K562 (cell line): Measurements from ENCODE around the gene SH3GLB2. TPM values are rescaled to one million over a fixed set of nuclear protein-coding genes. Genes with fewer than 3 reads are reported as not detected.
A peak's percentile ranks its signal among the peaks of the same experiment; 100 is the strongest.

Source experiments
- ADNP ChIP-seq: fragments of 200-800 bp; sonication (Bioruptor generic); IDR thresholded peaks from 2 replicates; pipeline ENCODE4 v1.6.1; 2016; ENCODE audit warnings: missing genetic modification characterization, missing compliant biosample characterization
- CC2D1A ChIP-seq: fragments of 450-650 bp; IDR thresholded peaks from 2 replicates; pipeline ENCODE4 v1.6.1; 2017; ENCODE audit warnings: mild to moderate bottlenecking
- CSDE1 ChIP-seq, 2 experiments: fragments of 450-650 bp; IDR thresholded peaks; 2 replicates each; pipeline ENCODE4 v1.6.1; 2016; ENCODE audit warnings: mild to moderate bottlenecking in 1 of 2
- CTBP1 ChIP-seq: fragments of 450-650 bp; IDR thresholded peaks from 2 replicates; pipeline ENCODE4 v1.6.1; 2016; ENCODE audit warnings: borderline replicate concordance
- CXXC5 ChIP-seq: fragments of 250-450 bp; sonication (Bioruptor Pico); IDR thresholded peaks from 2 replicates; pipeline ENCODE4 v1.8.0; 2022; ENCODE audit warnings: inconsistent platforms, mild to moderate bottlenecking, moderate library complexity
- DMBX1 ChIP-seq: fragments of 250-450 bp; sonication (Bioruptor Pico); IDR thresholded peaks from 2 replicates; pipeline ENCODE4 v1.8.0; 2022; ENCODE audit warnings: inconsistent platforms, mild to moderate bottlenecking, moderate library complexity, borderline replicate concordance
- HDAC1 ChIP-seq, 2 experiments: fragments of 450-650 bp; IDR thresholded peaks; 2 replicates each; pipeline ENCODE4 v1.6.1; 2016 to 2017; ENCODE audit warnings: inconsistent platforms in 1 of 2, mild to moderate bottlenecking in 1 of 2, moderate library complexity in 1 of 2
- HNRNPK ChIP-seq: fragments of 200-400 bp; formaldehyde crosslinking; IDR thresholded peaks from one replicate; pipeline ENCODE4 v1.6.1; 2018; ENCODE audit warnings: mild to moderate bottlenecking, low read depth, low read length; ENCODE audit not compliant: poor library complexity, severe bottlenecking
- KAT7 ChIP-seq: sonication (generic); formaldehyde crosslinking; IDR thresholded peaks from 2 replicates; pipeline ENCODE4 v1.8.0; 2022; ENCODE audit warnings: missing genetic modification reagents, mild to moderate bottlenecking, borderline replicate concordance
- KDM1A ChIP-seq, 2 experiments: fragments of 450-650 bp; IDR thresholded peaks; 2 replicates each; pipeline ENCODE4 v1.6.1; 2016; ENCODE audit warnings: mild to moderate bottlenecking in 2 of 2
- L3MBTL2 ChIP-seq: fragments of 450-650 bp; IDR thresholded peaks from 2 replicates; pipeline ENCODE4 v1.6.1; 2016; ENCODE audit warnings: mild to moderate bottlenecking, moderate library complexity
- MBD2 ChIP-seq: sonication (generic); IDR thresholded peaks from 2 replicates; pipeline ENCODE4 v1.6.1; 2016; ENCODE audit warnings: low read depth, borderline replicate concordance
- MEF2D ChIP-seq: conservative IDR thresholded peaks from 2 replicates; pipeline ENCODE4 v1.6.1; 2016; ENCODE audit warnings: low read depth, missing genetic modification characterization, missing compliant biosample characterization
- MTA3 ChIP-seq: fragments of 450-650 bp; formaldehyde crosslinking; IDR thresholded peaks from 2 replicates; pipeline ENCODE4 v1.6.1; 2017; ENCODE audit warnings: mild to moderate bottlenecking, borderline replicate concordance
- MYNN ChIP-seq, 2 experiments: sonication (generic); formaldehyde crosslinking in 1 of 2; IDR thresholded peaks; 2 replicates each; pipeline versions ENCODE4 v1.5.0 to v1.6.1; 2016 to 2020; ENCODE audit warnings: antibody characterized with exemption in 1 of 2, missing genetic modification reagents in 1 of 2
- SREBF1 ChIP-seq: fragments of 150-350 bp; IDR thresholded peaks from 2 replicates; pipeline ENCODE4 v1.6.1; 2014; ENCODE audit warnings: antibody characterized with exemption, low read depth, low read length, borderline replicate concordance
- STAT5A ChIP-seq: IDR thresholded peaks from 2 replicates; pipeline ENCODE4 v1.6.1; 2012; ENCODE audit warnings: low read length, inconsistent platforms, borderline replicate concordance
- TAL1 ChIP-seq: fragments of 450-650 bp; IDR thresholded peaks from 2 replicates; pipeline ENCODE4 v1.6.1; 2016; ENCODE audit warnings: mild to moderate bottlenecking
- TARDBP ChIP-seq: fragments of 450-650 bp; IDR thresholded peaks from 2 replicates; pipeline ENCODE4 v1.6.1; 2016
- TEAD1 ChIP-seq, 2 experiments: fragments of 450-650 bp in 1 of 2; sonication (generic) in 1 of 2; formaldehyde crosslinking; IDR thresholded peaks; 2 replicates each; pipeline versions ENCODE4 v1.4.0 to v1.8.0; 2020 to 2022; ENCODE audit warnings: mild to moderate bottlenecking in 2 of 2, missing genetic modification reagents in 1 of 2
- TEAD4 ChIP-seq, 2 experiments: sonication (generic) in 1 of 2; formaldehyde crosslinking in 1 of 2; IDR thresholded peaks; 2 replicates each; pipeline versions ENCODE4 v1.6.1 to v1.8.0; 2012 to 2022; ENCODE audit warnings: borderline replicate concordance in 1 of 2, inconsistent platforms in 1 of 2, low read length in 1 of 2, mild to moderate bottlenecking in 1 of 2, missing genetic modification reagents in 1 of 2
- polyA plus RNA-seq, 8 experiments: library from polyadenylated mRNA; depleted of rRNA in 4 of 8; stranded (reverse) in 5 of 8; unstranded in 3 of 8; fragments of >200 nt; fragmentation: Nextera tagmentation in 2 of 8; fragmentation: Illumina TruSeq in 1 of 8; extraction: Ambion mirVana in 2 of 8; extraction: Trizol in 1 of 8; gene quantifications; 2 replicates each; pipeline versions ENCODE4 v1.2.1 to v1.2.3, GENCODE V29; 2011 to 2014; ENCODE audit warnings: inconsistent platforms in 1 of 8, missing spikeins in 1 of 8
- total RNA-seq, 7 experiments: library from RNA; depleted of rRNA in 6 of 7; stranded (reverse); fragments of >200 nt in 6 of 7; fragmentation: Illumina TruSeq in 2 of 7; extraction: Trizol in 2 of 7; gene quantifications; 2 replicates each; pipeline versions ENCODE4 v1.2.1 to v1.2.3, GENCODE V29; 2011 to 2021; ENCODE audit warnings: low replicate concordance in 1 of 7
- TF ChIP-seq, protein P1 (sequence below): sonication (generic); formaldehyde crosslinking; IDR thresholded peaks from 2 replicates; pipeline ENCODE4 v1.8.0; 2022; ENCODE audit warnings: missing genetic modification reagents, mild to moderate bottlenecking, moderate library complexity, borderline replicate concordance
- TF ChIP-seq, protein P2 (sequence below): sonication (generic); formaldehyde crosslinking; IDR thresholded peaks from 2 replicates; pipeline ENCODE4 v1.8.0; 2022; ENCODE audit warnings: mild to moderate bottlenecking, missing genetic modification reagents
- TF ChIP-seq, protein P3 (sequence below): fragments of 450-650 bp; IDR thresholded peaks from 2 replicates; pipeline ENCODE4 v1.6.1; 2017; ENCODE audit warnings: antibody characterized with exemption, mild to moderate bottlenecking

Gene SH3GLB2
- total and polyA plus RNA-seq, 9 of the 15 experiments (the other 6 are each of a cell fraction or from before 2014, with no cell fraction given), result 0.20 to 118 (median 58.8) TPM

DNA sequence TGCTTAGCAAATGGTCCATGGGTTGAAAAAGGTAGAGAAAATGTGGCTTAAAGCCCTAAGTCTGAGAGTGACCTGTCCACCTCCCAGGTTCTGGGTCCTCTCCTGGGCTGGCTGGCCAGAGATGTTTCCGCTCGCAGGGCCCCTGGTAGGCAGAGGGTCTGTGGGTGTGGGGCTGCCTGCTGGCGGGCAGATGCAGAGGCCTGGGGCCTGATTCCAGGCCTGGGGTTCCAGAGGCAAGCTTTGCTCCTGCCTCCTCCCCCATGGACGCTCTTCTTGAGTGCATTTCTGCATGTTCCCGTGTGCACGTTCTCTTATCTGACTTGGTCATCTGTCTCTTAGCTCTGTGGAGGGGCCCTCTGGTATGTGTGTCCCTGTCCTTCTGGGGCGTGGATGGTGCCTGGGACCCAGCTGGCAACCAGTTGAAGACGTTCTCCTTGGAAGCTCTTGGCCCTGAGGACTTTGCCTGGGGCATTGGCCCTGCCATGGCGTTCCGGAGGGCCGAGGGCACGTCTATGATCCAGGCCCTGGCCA, 12.0 kb upstream of the SH3GLB2 start (continued):
- TF ChIP-seq KAT7 (CRISPR knock-in tag), result no peak
- no peak for TF ChIP-seq CC2D1A
- no peak for TF ChIP-seq CSDE1 (IDR thresholded peaks at IDR 0.05)
- TF ChIP-seq CTBP1, result peak; percentile 26; the same call in 1 of the 2 replicates
- TF ChIP-seq DMBX1 (CRISPR knock-in tag), result 0 out of 2 replicates have a peak, but pooled peaks have one; percentile 26
- TF ChIP-seq, protein P1, sequence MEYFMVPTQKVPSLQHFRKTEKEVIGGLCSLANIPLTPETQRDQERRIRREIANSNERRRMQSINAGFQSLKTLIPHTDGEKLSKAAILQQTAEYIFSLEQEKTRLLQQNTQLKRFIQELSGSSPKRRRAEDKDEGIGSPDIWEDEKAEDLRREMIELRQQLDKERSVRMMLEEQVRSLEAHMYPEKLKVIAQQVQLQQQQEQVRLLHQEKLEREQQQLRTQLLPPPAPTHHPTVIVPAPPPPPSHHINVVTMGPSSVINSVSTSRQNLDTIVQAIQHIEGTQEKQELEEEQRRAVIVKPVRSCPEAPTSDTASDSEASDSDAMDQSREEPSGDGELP, result peak; percentile 57; the same call in 1 of the 2 replicates
- TF ChIP-seq SREBF1, result no peak
- TF ChIP-seq, protein P2, sequence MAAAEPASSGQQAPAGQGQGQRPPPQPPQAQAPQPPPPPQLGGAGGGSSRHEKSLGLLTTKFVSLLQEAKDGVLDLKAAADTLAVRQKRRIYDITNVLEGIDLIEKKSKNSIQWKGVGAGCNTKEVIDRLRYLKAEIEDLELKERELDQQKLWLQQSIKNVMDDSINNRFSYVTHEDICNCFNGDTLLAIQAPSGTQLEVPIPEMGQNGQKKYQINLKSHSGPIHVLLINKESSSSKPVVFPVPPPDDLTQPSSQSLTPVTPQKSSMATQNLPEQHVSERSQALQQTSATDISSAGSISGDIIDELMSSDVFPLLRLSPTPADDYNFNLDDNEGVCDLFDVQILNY (CRISPR knock-in tag), result no peak
- peak; percentile 38; the same call in 1 of the 2 replicates for TF ChIP-seq MTA3
- no peak for TF ChIP-seq MEF2D (tag)
- TF ChIP-seq KDM1A (IDR thresholded peaks at IDR 0.05), result 0 out of 4 replicates have a peak, but pooled peaks of 1 of the 2 experiments have one; percentile 1
- TF ChIP-seq HNRNPK, result no peak
- no peak for TF ChIP-seq ADNP (tag)
- TF ChIP-seq L3MBTL2, result peak; percentile 44
- no peak for TF ChIP-seq TARDBP
- TF ChIP-seq, protein P3, sequence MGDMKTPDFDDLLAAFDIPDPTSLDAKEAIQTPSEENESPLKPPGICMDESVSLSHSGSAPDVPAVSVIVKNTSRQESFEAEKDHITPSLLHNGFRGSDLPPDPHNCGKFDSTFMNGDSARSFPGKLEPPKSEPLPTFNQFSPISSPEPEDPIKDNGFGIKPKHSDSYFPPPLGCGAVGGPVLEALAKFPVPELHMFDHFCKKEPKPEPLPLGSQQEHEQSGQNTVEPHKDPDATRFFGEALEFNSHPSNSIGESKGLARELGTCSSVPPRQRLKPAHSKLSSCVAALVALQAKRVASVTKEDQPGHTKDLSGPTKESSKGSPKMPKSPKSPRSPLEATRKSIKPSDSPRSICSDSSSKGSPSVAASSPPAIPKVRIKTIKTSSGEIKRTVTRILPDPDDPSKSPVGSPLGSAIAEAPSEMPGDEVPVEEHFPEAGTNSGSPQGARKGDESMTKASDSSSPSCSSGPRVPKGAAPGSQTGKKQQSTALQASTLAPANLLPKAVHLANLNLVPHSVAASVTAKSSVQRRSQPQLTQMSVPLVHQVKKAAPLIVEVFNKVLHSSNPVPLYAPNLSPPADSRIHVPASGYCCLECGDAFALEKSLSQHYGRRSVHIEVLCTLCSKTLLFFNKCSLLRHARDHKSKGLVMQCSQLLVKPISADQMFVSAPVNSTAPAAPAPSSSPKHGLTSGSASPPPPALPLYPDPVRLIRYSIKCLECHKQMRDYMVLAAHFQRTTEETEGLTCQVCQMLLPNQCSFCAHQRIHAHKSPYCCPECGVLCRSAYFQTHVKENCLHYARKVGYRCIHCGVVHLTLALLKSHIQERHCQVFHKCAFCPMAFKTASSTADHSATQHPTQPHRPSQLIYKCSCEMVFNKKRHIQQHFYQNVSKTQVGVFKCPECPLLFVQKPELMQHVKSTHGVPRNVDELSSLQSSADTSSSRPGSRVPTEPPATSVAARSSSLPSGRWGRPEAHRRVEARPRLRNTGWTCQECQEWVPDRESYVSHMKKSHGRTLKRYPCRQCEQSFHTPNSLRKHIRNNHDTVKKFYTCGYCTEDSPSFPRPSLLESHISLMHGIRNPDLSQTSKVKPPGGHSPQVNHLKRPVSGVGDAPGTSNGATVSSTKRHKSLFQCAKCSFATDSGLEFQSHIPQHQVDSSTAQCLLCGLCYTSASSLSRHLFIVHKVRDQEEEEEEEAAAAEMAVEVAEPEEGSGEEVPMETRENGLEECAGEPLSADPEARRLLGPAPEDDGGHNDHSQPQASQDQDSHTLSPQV, result peak; percentile 55
- TF ChIP-seq TAL1, result peak; percentile 65
- peak in 1 of 2 experiments; percentile 45; a peak in 1 of 4 replicates for TF ChIP-seq HDAC1 (IDR thresholded peaks at IDR 0.05)
- peak; percentile 89 for TF ChIP-seq CXXC5 (CRISPR knock-in tag)
- peak; percentile 30; the same call in 1 of the 2 replicates for TF ChIP-seq MBD2
- peak; percentile 55; the same call in 1 of the 2 replicates for TF ChIP-seq MYNN (IDR thresholded peaks at IDR 0.05)
- TF ChIP-seq MYNN (CRISPR knock-in tag; IDR thresholded peaks at IDR 0.05), result no peak
- no peak for TF ChIP-seq STAT5A
- peak; percentile 38 to 59; a peak in 1 of 4 replicates for TF ChIP-seq TEAD1 (CRISPR knock-in tag; IDR thresholded peaks at IDR 0.05)
- peak; percentile 73 for TF ChIP-seq TEAD4 (IDR thresholded peaks at IDR 0.05; ENCODE audit: low read length)
- TF ChIP-seq TEAD4 (CRISPR knock-in tag; IDR thresholded peaks at IDR 0.05; ENCODE audit: borderline replicate concordance), result no peak
